Measurements from ENCODE around the gene HSPA8. TPM values are rescaled to one million over a fixed set of nuclear protein-coding genes. Genes with fewer than 3 reads are reported as not detected.

Gene HSPA8
- total and polyA plus RNA-seq, 2 of the 4 experiments (the other 2 are of a cell fraction): 2,309 to 4,346 TPM

- no peak overlapping the region for H3K27ac ChIP-seq (ENCODE audit: insufficient read depth, low read length)
- dilution Hi-C loops (cut with HindIII; ENCODE audit: low sequenced_read_pairs, unreplicated experiment): loop anchor here (25.0 kb wide), 1 partner anchor 183 kb away; no protein-coding TSS in a partner anchor
- H3K9ac ChIP-seq (ENCODE audit: low read depth, low read length): no peak overlapping the region
- in situ Hi-C loops (cut with MboI; ENCODE audit: low sequenced_read_pairs): no loop called here
- H2AK9ac ChIP-seq (replicated peaks; ENCODE audit: low read depth, low read length, poor library complexity): no peak overlapping the region
- no peak overlapping the region for H2BK5ac ChIP-seq (ENCODE audit: low read depth, low read length, poor library complexity, severe bottlenecking)
- no peaks in the 10 kb centered on the region for H3K4me1 ChIP-seq (ENCODE audit: control insufficient read depth, insufficient read depth, low read length)
- intact Hi-C loops (cut with micrococcal nuclease): no loop called here
- H4K8ac ChIP-seq (ENCODE audit: low read depth in 2 of 2, low read length in 2 of 2): no peak overlapping the region
- H3K4me3 ChIP-seq (ENCODE audit: insufficient read depth, low read depth, low read length): no peak overlapping the region
- ATAC-seq (ENCODE audit: low read depth) (no peak; the same call in 1 of the 2 replicates), DNase-seq (no peak)
- no peak overlapping the region for H3K18ac ChIP-seq (ENCODE audit: low read depth, low read length)
- TF ChIP-seq RAD21 (IDR thresholded peaks at IDR 0.05; ENCODE audit: low read length) (no peak), RCOR1 (IDR thresholded peaks at IDR 0.05; ENCODE audit: insufficient replicate concordance, low read length) (no peak), BHLHE40 (IDR thresholded peaks at IDR 0.05; ENCODE audit: low read depth, low read length) (0 out of 2 replicates have a peak, but pooled peaks have one; percentile 6), MAFK (IDR thresholded peaks at IDR 0.05; ENCODE audit: low read depth, low read length) (no peak)
- no peak overlapping the region for H2BK120ac ChIP-seq (ENCODE audit: low read depth, low read length)
- no peak overlapping the region for H3K4me2 ChIP-seq (ENCODE audit: low read depth, low read length)
- 0 out of 2 replicates have a peak, but pooled peaks cover 3% of the 10 kb centered on the region for H3K9me1 ChIP-seq (ENCODE audit: insufficient read depth, low read length)
- H4K5ac ChIP-seq (ENCODE audit: low read depth, low read length): no peak overlapping the region
- no peak overlapping the region for H3K56ac ChIP-seq (ENCODE audit: extremely low read depth, insufficient read depth, low read length)
- H2AFZ ChIP-seq (replicated peaks; ENCODE audit: low read length, poor library complexity): no peak overlapping the region
- peaks cover 11% of the 10 kb centered on the region for H3K27me3 ChIP-seq (ENCODE audit: control insufficient read depth, insufficient read depth, low read length)
- H3K4ac ChIP-seq (ENCODE audit: low read depth, low read length): no peak overlapping the region
- no peaks in the 10 kb centered on the region for H3K36me3 ChIP-seq (ENCODE audit: control insufficient read depth, insufficient read depth, low read length)
- BruUV-seq (replicated peaks): no TSS peak
- no peak overlapping the region for H2BK15ac ChIP-seq (ENCODE audit: low read depth, low read length)
- H3K9me3 ChIP-seq (ENCODE audit: control insufficient read depth, insufficient read depth, low read length): no peaks in the 10 kb centered on the region
- no peaks in the 10 kb centered on the region; the same call in 1 of the 2 replicates for H4K20me1 ChIP-seq (ENCODE audit: insufficient read depth, low read length)
- no peak overlapping the region for H3K23ac ChIP-seq (ENCODE audit: low read depth, low read length)
- no peak overlapping the region for H3K14ac ChIP-seq (replicated peaks; ENCODE audit: low read depth, low read length)
- no peak overlapping the region for H4K91ac ChIP-seq (ENCODE audit: insufficient read depth, low read depth, low read length)
- H3K79me1 ChIP-seq (ENCODE audit: low read depth in 1 of 2, low read length in 2 of 2): no peaks in the 10 kb centered on the region
- H2AK5ac ChIP-seq (ENCODE audit: low read depth, low read length): no peak overlapping the region
- WGBS, 2 experiments (ENCODE audit: extremely low coverage in 2 of 2, insufficient read length in 1 of 2): no CpG with 5 or more reads among the region's 1 CpG
- POLR2A ChIA-PET (ENCODE audit: unreplicated experiment): no interaction called here
- H2BK20ac ChIP-seq (ENCODE audit: low read depth, low read length): no peak overlapping the region
- CTCF ChIA-PET: interaction anchor here (0.8 kb wide), 1 partner anchor 11 kb away, joined by 3 read pairs; no protein-coding TSS in a partner anchor
Measured at GRCh38 chr11:123045101-123045500, 16.8 kb downstream of the HSPA8 start.
